ENCODE measurements around the gene EXOC5.
A peak's percentile ranks its signal among the peaks of the same experiment; 100 is the strongest.

The EXOC5 gene

GRCh38 chr14:57268161-57269069 lies at the start of gene EXOC5, which contains the start of gene AP5M1:
TSS of gene EXOC5 (minus strand) at chr14:57268905. CDS start at chr14:57268648, 257 bp downstream.
TSS of gene AP5M1 (plus strand) at chr14:57268971. CDS start at chr14:57269315, 344 bp downstream.
- peak within 1 kb of the TSS; percentile 100 for H3K27ac Mint-ChIP-seq
- CTCF ChIA-PET = interaction anchor here (1.0 to 1.3 kb wide), 2 partner anchors 26 to 121 kb away, joined by 3 to 4 read pairs; partner anchors contain the start of gene NAA30
- H3K36me3 Mint-ChIP-seq = peaks cover 15% of the 10 kb centered on the region
- DNase-seq = peak; percentile 96
- peak within 1 kb of the TSS; percentile 98 for H3K4me3 Mint-ChIP-seq
- H3K9me3 Mint-ChIP-seq = no peaks in the 10 kb centered on the region
- H3K4me1 Mint-ChIP-seq = peaks cover 58% of the 10 kb centered on the region
- H3K27me3 Mint-ChIP-seq = peaks cover 4% of the 10 kb centered on the region

GRCh38 chr14:57317248-57317833 lies 48.6 kb upstream of the EXOC5 start:
- no peak overlapping the region for H3K27ac Mint-ChIP-seq
- CTCF ChIA-PET = interaction anchor here (0.6 kb wide), 1 partner anchor 826 kb away, joined by 8 read pairs; no protein-coding TSS in a partner anchor
- no peak overlapping the region for H3K4me3 Mint-ChIP-seq
- H3K27me3 Mint-ChIP-seq = peaks cover 5% of the 10 kb centered on the region
- H3K36me3 Mint-ChIP-seq = peaks cover 2% of the 10 kb centered on the region
- DNase-seq = peak; percentile 79
- peaks cover 3% of the 10 kb centered on the region for H3K9me3 Mint-ChIP-seq
- peaks cover 4% of the 10 kb centered on the region for H3K4me1 Mint-ChIP-seq

DNA sequence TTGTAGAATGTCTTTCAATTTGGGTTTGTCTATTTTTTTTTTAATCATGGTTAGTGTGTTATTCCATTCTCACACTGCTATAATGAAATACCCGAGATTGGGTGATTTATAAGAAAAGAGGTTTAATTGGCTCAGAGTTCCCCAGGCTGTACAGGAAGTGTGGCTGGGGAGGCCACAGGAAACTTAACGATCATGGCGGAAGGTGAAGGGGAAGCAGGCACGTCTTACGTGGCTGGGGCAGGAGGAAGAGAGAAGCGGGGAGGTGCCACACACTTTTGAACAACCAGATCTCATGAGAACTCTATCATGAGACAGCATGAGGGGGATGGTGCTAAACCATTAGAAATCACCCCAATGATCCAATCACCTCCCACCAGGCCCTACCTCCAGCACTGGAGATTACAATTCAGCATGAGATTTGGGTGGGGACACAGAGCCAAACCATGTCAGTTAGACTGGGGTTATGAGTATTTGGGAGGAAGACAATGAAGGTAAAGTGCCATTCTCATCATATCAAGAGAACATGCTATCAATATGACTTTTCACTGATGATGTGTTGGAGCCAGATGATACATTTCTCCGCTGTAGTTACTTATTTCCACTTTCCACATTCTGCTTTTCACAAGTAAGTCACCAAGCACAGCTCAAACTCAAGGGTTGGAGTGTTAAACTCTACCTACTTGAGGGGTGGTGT lies 45.8 kb upstream of the EXOC5 start:
- Mint-ChIP-seq H3K36me3 (peaks cover 2% of the 10 kb centered on the region), H3K4me1 (peaks cover 4% of the 10 kb centered on the region), H3K27me3 (peaks cover 5% of the 10 kb centered on the region), H3K9me3 (peaks cover 3% of the 10 kb centered on the region), H3K4me3 (no peak overlapping the region), H3K27ac (no peak overlapping the region)
- CTCF ChIA-PET = interaction anchor here (1.4 kb wide), 1 partner anchor 823 kb away, joined by 3 read pairs; no protein-coding TSS in a partner anchor
- no peak for DNase-seq

GRCh38 chr14:57302883-57303282 lies 34.2 kb upstream of the EXOC5 start:
- Mint-ChIP-seq H3K36me3 (no peaks in the 10 kb centered on the region), H3K27ac (no peak overlapping the region), H3K4me1 (no peaks in the 10 kb centered on the region), H3K27me3 (peaks cover 6% of the 10 kb centered on the region), H3K4me3 (no peak overlapping the region), H3K9me3 (no peaks in the 10 kb centered on the region)
- CTCF ChIA-PET = no interaction called here
- no peak for DNase-seq

DNA sequence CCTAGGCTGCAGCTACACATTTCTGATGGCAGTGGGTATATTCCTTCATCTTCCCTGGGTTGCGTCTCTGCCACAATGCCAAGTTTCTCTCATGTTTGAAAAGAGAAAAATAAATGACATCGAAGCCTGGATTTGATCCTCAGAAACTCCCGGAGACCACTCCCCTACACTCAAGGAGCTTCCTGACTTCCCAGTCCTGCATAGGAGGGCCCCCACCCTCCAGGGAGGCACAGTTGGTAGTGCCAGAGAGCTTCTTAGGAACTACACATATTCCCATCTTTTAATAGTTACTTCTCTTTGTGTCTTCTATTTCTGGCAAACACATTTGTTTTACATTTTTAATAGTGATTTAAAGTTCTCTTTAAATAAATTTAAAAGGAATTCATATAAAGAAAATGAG lies 30.8 kb upstream of the EXOC5 start:
- no peaks in the 10 kb centered on the region for H3K4me1 Mint-ChIP-seq
- no peak overlapping the region for H3K27ac Mint-ChIP-seq
- DNase-seq = no peak
- H3K27me3 Mint-ChIP-seq = no peaks in the 10 kb centered on the region
- CTCF ChIA-PET = no interaction called here
- peaks cover 3% of the 10 kb centered on the region for H3K36me3 Mint-ChIP-seq
- H3K4me3 Mint-ChIP-seq = no peak overlapping the region
- H3K9me3 Mint-ChIP-seq = no peaks in the 10 kb centered on the region

DNA sequence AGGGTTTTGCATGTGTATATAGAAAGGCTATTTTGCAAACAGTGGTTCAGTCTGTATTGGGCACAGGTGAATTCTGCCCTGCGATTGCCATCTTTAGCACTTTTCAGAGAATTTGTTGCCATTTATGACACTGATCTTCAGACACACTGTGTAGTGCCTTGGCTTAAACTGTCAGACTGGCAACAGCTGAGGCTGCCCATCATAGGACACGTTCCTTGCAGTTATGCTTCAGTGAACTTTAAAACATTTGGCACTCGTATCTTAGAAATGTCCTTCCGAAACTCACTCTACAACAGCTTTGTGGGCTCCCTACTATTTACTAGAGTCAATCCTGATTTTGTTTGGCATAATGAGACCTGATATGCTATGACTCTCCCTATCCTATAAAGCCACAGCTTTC lies 29.1 kb upstream of the EXOC5 start:
- Mint-ChIP-seq H3K36me3 (peaks cover 3% of the 10 kb centered on the region), H3K4me3 (no peak overlapping the region), H3K9me3 (no peaks in the 10 kb centered on the region), H3K4me1 (no peaks in the 10 kb centered on the region), H3K27me3 (no peaks in the 10 kb centered on the region), H3K27ac (no peak overlapping the region)
- DNase-seq = no peak
- CTCF ChIA-PET = no interaction called here

DNA sequence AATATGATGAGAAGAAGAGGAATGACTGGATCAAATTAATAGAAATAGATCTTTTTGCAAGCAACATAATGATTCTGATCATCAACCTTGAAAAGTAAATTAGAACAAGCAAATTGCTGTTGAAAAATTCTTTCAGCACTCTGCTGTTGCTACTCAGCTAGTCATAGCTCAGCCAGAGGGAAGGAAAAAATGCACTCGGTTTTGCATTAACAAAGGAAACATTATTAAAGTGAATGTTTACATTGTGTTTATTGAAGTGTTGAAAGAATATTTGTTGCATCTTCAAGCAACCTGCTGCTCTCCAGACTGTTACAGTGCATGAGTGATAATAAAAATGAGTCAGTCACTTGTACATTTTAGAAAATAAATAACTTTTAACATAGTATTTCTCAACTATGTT lies 26.5 kb upstream of the EXOC5 start:
- CTCF ChIA-PET = no interaction called here
- H3K4me1 Mint-ChIP-seq = no peaks in the 10 kb centered on the region
- no peaks in the 10 kb centered on the region for H3K9me3 Mint-ChIP-seq
- H3K27ac Mint-ChIP-seq = no peak overlapping the region
- H3K27me3 Mint-ChIP-seq = no peaks in the 10 kb centered on the region
- H3K36me3 Mint-ChIP-seq = peaks cover 6% of the 10 kb centered on the region
- no peak for DNase-seq
- no peak overlapping the region for H3K4me3 Mint-ChIP-seq

DNA sequence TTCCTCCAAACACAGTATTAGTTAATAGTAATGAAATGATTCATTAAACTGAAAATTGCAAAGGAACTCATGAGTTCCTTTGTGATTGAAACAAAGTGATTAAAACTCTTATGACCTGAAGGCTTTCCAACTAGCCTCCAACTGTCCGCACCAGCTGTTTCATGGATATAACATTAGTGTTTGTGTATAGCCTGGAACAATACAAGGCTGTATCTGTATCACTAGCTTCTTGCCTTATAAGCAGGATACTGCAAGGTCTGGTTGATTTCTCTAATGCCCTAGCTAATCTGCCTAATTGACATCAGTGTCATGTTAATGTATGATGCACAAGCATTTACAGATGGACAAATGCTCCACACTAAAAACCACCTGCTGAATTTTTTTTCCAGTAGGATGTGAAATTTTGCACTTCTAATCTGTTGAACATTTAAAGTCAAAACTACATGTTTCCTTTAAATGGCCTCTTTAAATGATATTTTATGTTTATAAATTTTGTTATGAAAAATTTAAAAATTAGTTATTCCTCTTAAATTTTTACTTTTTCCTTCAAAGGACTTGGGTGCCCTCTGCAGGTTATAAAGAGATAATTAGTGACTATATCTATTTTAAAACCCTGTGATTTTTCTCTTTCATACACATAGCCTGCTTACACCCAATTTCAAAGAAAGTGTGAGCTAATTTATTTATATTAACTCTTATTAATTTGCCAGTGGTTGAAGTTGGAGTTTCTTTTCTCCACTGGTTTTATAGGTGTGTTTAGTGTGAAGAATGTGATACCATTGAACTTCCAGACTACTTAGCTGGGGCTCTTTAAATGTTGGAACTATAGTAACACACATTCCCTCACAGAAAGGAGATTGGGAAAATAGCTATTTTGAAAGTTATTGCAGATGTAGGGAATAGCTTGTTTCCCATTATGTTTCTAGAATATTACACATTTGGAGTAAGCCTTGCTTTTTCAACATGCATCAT lies 25.4 kb upstream of the EXOC5 start:
- no peaks in the 10 kb centered on the region for H3K27me3 Mint-ChIP-seq
- no peaks in the 10 kb centered on the region for H3K9me3 Mint-ChIP-seq
- CTCF ChIA-PET = interaction anchor here (0.6 to 1.0 kb wide), 4 partner anchors 24 to 762 kb away, joined by 3 to 5 read pairs (median 4); no protein-coding TSS in a partner anchor
- no peak overlapping the region for H3K4me3 Mint-ChIP-seq
- H3K27ac Mint-ChIP-seq = no peak overlapping the region
- DNase-seq = no peak
- peaks cover 12% of the 10 kb centered on the region for H3K36me3 Mint-ChIP-seq
- no peaks in the 10 kb centered on the region for H3K4me1 Mint-ChIP-seq

GRCh38 chr14:57291692-57292647 lies 23.3 kb upstream of the EXOC5 start:
- H3K27me3 Mint-ChIP-seq = no peaks in the 10 kb centered on the region
- H3K4me1 Mint-ChIP-seq = no peaks in the 10 kb centered on the region
- H3K27ac Mint-ChIP-seq = no peak overlapping the region
- peaks cover 12% of the 10 kb centered on the region for H3K36me3 Mint-ChIP-seq
- H3K4me3 Mint-ChIP-seq = no peak overlapping the region
- H3K9me3 Mint-ChIP-seq = no peaks in the 10 kb centered on the region
- no peak for DNase-seq
- CTCF ChIA-PET = interaction anchor here (1.4 kb wide), 1 partner anchor 801 kb away, joined by 4 read pairs; no protein-coding TSS in a partner anchor

DNA sequence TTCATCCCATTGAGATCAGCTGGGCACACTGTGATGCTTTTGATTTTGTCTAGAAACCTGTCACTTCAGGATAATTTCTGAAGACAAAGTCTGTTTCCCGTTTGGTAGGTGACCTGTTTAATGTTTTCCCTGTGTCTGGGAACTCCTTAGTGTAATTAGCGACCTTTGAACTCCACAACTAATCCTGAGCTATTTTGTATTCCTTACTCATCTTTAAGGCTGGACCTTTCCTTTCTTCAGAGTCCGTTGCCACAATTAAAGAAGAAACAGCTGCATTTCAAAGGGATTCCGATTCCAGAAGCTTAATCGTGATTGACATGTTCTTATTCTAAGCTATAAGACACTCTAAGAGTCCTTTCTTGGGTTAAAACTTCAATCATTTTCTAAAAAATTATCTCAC lies 22.0 kb upstream of the EXOC5 start:
- Mint-ChIP-seq H3K9me3 (no peaks in the 10 kb centered on the region), H3K27me3 (no peaks in the 10 kb centered on the region), H3K36me3 (peaks cover 13% of the 10 kb centered on the region), H3K4me3 (no peak overlapping the region), H3K27ac (no peak overlapping the region), H3K4me1 (no peaks in the 10 kb centered on the region)
- no peak for DNase-seq
- CTCF ChIA-PET = no interaction called here

GRCh38 chr14:57287745-57288144 lies 19.0 kb upstream of the EXOC5 start:
- H3K36me3 Mint-ChIP-seq = peaks cover 23% of the 10 kb centered on the region
- no peak overlapping the region for H3K4me3 Mint-ChIP-seq
- no peaks in the 10 kb centered on the region for H3K27me3 Mint-ChIP-seq
- no peaks in the 10 kb centered on the region for H3K4me1 Mint-ChIP-seq
- DNase-seq = no peak
- H3K27ac Mint-ChIP-seq = no peak overlapping the region
- no peaks in the 10 kb centered on the region for H3K9me3 Mint-ChIP-seq
- CTCF ChIA-PET = no interaction called here

GRCh38 chr14:57277062-57277461 lies 8.4 kb upstream of the EXOC5 start:
- H3K27ac Mint-ChIP-seq = no peak overlapping the region
- H3K4me1 Mint-ChIP-seq = peaks cover 5% of the 10 kb centered on the region
- no peak for DNase-seq
- peaks cover 30% of the 10 kb centered on the region for H3K36me3 Mint-ChIP-seq
- CTCF ChIA-PET = no interaction called here
- no peaks in the 10 kb centered on the region for H3K9me3 Mint-ChIP-seq
- no peak overlapping the region for H3K4me3 Mint-ChIP-seq
- H3K27me3 Mint-ChIP-seq = no peaks in the 10 kb centered on the region
